ENCODE measurements around the gene SP3.

The SP3 gene

DNA sequence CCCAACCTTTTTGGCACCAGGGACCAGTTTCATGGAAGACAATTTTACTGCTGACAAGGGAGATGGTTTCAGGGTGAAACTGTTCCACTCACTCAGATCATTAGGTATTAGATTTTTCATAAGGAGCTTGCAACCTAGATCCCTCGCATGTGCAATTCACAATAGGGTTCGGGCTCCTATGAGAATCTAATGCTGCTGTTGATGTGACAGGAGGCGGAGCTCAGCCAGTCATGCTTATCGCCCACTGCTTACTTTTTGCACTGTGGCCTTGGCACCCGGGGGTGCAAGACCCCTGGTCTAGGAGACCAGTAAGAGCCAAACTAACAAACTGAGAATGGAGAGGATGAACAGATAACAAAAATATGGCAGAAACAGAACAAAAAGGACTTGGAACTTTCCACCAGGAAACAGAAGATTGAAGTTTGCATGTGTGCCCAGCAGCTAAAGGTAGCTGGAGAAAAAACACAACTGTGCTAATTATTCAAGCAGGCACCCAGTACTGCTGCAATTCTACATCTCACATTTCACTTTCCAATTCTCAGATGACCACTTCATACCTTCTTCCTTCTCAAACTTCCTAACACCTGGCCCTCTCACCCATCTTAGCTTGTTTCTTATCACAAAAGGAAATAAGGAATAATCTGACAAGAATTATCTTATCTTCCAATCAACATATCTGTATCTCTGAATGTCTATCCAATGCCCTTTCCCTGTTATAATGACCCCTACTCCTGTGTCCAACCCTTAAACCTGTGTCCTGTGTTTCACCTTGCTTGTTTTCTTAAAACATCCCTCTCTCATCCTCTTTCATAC lies 24.8 kb downstream of the SP3 start:
- DNase-seq (ENCODE audit: low read depth): no peak
- no peak overlapping the region for H3K4me3 ChIP-seq (ENCODE audit: low read depth, low read length)
- TF ChIP-seq, protein P1, sequence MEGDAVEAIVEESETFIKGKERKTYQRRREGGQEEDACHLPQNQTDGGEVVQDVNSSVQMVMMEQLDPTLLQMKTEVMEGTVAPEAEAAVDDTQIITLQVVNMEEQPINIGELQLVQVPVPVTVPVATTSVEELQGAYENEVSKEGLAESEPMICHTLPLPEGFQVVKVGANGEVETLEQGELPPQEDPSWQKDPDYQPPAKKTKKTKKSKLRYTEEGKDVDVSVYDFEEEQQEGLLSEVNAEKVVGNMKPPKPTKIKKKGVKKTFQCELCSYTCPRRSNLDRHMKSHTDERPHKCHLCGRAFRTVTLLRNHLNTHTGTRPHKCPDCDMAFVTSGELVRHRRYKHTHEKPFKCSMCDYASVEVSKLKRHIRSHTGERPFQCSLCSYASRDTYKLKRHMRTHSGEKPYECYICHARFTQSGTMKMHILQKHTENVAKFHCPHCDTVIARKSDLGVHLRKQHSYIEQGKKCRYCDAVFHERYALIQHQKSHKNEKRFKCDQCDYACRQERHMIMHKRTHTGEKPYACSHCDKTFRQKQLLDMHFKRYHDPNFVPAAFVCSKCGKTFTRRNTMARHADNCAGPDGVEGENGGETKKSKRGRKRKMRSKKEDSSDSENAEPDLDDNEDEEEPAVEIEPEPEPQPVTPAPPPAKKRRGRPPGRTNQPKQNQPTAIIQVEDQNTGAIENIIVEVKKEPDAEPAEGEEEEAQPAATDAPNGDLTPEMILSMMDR (IDR thresholded peaks at IDR 0.05; ENCODE audit: low read depth, low read length): no peak
- no peak for TF ChIP-seq POLR2A (IDR thresholded peaks at IDR 0.05; ENCODE audit: extremely low read depth, insufficient read length)
- TF ChIP-seq MYC (IDR thresholded peaks at IDR 0.05; ENCODE audit: low read depth, low read length): no peak
- TF ChIP-seq, protein P2, sequence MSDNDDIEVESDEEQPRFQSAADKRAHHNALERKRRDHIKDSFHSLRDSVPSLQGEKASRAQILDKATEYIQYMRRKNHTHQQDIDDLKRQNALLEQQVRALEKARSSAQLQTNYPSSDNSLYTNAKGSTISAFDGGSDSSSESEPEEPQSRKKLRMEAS (IDR thresholded peaks at IDR 0.05; ENCODE audit: low read depth, low read length): no peak

DNA sequence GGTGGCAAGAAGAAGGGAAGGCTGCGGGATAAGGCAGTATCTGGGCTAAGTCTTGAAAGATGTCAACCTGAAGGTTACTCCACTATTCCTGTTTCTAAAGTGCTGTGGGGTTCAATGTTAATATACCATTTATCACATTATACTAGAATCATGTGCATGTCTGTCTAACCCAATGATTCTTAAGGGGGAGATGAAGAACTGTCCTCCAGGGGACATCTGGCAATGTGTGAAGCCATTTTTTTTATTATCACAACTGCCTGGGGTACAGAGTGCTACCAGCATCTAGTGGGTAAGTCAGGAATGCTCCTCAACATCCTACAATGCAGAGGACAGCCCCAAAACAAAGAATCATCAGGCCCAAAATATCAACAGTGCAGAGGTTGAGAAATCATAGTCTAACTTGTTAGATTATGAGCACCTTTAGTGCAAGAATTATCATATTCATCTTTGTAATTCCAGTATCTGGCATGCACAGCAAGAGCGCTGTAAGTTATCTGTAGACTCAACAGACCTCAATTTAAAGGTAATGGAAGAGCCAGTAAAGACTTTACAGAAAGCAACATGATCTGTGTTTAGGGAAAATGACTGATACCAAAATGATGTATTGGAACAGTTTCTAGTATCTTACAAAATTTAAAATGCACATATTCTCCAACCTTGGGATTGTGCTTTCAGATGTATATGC lies 26.3 kb downstream of the SP3 start:
- no peak for DNase-seq (ENCODE audit: low read depth)
- TF ChIP-seq POLR2A (IDR thresholded peaks at IDR 0.05; ENCODE audit: extremely low read depth, insufficient read length) (no peak), MYC (IDR thresholded peaks at IDR 0.05; ENCODE audit: low read depth, low read length) (no peak)
- TF ChIP-seq, protein P1 (IDR thresholded peaks at IDR 0.05; ENCODE audit: low read depth, low read length): no peak
- H3K4me3 ChIP-seq (ENCODE audit: low read depth, low read length): no peak overlapping the region

DNA sequence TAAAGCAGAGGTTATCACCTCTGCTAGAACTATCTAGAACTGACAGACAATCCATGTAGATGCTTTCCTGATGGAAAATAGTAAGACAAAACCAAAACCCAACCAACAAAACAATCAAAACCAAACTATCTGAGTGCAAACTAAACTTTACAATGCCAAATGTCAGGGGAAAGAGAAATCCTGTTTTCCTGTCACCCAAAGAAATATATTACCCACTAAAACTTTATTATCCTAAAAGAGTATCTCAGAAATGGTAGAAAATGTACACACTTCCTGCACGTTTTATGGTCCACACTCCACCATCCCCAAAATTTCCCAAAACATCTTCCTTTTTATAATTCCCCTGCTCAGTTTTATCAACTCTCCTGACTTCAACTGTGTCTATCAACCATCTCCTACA lies 29.9 kb downstream of the SP3 start:
- DNase-seq (ENCODE audit: low read depth): no peak
- TF ChIP-seq, protein P1 (IDR thresholded peaks at IDR 0.05; ENCODE audit: low read depth, low read length): no peak
- no peak for TF ChIP-seq POLR2A (IDR thresholded peaks at IDR 0.05; ENCODE audit: extremely low read depth, insufficient read length)
- H3K4me3 ChIP-seq (ENCODE audit: low read depth, low read length): no peak overlapping the region

DNA sequence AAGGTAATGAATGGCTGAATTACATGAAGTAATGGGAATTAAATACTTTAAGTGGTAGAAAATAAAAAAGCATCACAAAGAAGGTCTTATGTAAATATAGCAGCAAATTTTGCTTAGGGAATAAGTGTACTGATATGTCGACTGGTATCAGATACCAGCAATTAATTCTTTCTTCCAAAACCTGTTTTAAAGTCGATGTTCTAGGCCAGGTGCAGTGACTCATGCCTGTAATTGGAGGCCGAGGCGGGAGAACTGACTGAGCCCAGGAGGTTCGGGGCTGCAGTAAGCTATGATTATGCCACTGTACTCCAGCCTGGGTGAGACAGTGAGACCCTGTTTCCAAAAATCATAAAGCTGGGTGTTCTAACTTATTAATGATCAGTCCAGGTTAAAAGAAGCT lies 30.3 kb downstream of the SP3 start:
- TF ChIP-seq, protein P1 (IDR thresholded peaks at IDR 0.05; ENCODE audit: low read depth, low read length): no peak
- no peak for TF ChIP-seq POLR2A (IDR thresholded peaks at IDR 0.05; ENCODE audit: extremely low read depth, insufficient read length)
- TF ChIP-seq, protein P2 (IDR thresholded peaks at IDR 0.05; ENCODE audit: low read depth, low read length): no peak
- TF ChIP-seq MYC (IDR thresholded peaks at IDR 0.05; ENCODE audit: low read depth, low read length): no peak
- no peak overlapping the region for H3K4me3 ChIP-seq (ENCODE audit: low read depth, low read length)
- DNase-seq (ENCODE audit: low read depth): no peak

DNA sequence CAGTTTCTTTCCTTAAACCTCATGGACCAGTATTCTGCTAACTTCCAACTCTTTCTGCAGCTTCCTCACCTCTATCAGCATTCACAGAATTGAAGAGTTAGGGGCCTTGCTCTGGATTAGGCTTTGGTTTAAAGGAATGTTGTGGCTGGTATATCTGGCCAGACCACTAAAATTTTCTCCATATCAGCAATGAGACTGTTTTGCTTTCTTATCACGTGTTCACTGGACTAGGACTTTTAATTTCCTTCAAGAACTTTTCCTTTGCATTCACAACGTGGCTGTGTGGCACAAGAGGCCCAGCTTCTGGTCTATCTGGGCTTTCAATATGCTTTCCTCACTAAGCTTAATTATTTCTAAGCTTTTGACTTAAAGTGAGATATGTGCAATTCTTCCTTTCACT lies 33.4 kb downstream of the SP3 start:
- no peak for DNase-seq (ENCODE audit: low read depth)
- no peak overlapping the region for H3K4me3 ChIP-seq (ENCODE audit: low read depth, low read length)
- TF ChIP-seq, protein P1 (IDR thresholded peaks at IDR 0.05; ENCODE audit: low read depth, low read length): no peak
- TF ChIP-seq POLR2A (IDR thresholded peaks at IDR 0.05; ENCODE audit: extremely low read depth, insufficient read length) (no peak), MYC (IDR thresholded peaks at IDR 0.05; ENCODE audit: low read depth, low read length) (no peak)
- TF ChIP-seq, protein P2 (IDR thresholded peaks at IDR 0.05; ENCODE audit: low read depth, low read length): no peak
